ENCODE data around the gene CCDC107. TPM values are rescaled to one million over a fixed set of nuclear protein-coding genes. Genes with fewer than 3 reads are reported as not detected.

CCDC107 gene
- total RNA-seq, 1 experiment from 2014 or later = 12.5 TPM

DNA sequence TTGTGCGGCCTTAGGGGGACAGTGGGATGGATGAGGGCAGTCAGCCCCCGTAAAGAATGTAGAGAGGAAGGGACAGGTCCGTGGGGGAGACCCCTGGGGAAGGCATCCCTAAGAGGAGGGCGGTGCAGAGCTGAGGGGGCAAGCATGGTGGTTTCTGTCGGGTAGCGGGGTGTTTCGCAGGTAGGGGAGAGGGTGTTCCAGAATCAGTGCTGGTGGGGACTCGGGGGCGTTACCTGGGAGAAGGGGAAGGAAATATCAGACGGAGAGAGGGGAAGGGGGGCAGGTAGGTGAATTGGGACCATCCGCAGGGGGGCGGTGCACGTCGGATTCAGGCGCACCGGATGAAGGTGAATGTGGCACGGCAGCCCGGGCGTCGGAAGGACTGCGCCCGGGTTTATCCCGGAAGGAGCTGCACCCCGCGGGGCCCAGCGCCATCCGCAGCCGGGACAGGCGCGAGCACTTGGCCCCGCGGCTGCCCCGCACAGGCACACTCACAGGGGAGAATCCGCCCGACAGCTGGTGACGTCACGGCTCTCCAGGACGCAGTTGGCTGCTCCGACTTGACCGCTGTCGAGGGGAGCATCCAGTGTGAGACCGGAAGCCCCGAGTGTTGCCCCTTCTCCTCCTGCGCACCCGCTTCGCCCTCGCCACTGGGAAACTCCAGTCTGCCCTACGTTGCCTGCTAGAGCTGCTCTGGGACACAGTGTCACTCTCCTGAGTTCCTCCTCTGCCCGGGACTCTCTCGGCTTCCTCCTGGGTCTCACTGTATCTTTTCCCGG, 41.2 kb upstream of the CCDC107 start:
- TF ChIP-seq, protein P1, sequence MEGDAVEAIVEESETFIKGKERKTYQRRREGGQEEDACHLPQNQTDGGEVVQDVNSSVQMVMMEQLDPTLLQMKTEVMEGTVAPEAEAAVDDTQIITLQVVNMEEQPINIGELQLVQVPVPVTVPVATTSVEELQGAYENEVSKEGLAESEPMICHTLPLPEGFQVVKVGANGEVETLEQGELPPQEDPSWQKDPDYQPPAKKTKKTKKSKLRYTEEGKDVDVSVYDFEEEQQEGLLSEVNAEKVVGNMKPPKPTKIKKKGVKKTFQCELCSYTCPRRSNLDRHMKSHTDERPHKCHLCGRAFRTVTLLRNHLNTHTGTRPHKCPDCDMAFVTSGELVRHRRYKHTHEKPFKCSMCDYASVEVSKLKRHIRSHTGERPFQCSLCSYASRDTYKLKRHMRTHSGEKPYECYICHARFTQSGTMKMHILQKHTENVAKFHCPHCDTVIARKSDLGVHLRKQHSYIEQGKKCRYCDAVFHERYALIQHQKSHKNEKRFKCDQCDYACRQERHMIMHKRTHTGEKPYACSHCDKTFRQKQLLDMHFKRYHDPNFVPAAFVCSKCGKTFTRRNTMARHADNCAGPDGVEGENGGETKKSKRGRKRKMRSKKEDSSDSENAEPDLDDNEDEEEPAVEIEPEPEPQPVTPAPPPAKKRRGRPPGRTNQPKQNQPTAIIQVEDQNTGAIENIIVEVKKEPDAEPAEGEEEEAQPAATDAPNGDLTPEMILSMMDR (IDR thresholded peaks at IDR 0.05; ENCODE audit: unreplicated experiment) = no peak
- no peaks in the 10 kb centered on the region for H3K36me3 Mint-ChIP-seq (ENCODE audit: insufficient read depth, unreplicated experiment)
- intact Hi-C loops (cut with micrococcal nuclease) = no loop called here
- ChIA-PET CTCF (no interaction called here), POLR2A (interaction anchor here (0.7 kb wide), 1 partner anchor 241 kb away, joined by 3 read pairs; no protein-coding TSS in a partner anchor)
- DNase-seq (ENCODE audit: unreplicated experiment) = peak; percentile 3
- H3K27me3 Mint-ChIP-seq (ENCODE audit: insufficient read depth, unreplicated experiment) = peaks cover 48% of the 10 kb centered on the region
- peak overlapping the region; percentile 15 for H3K4me3 Mint-ChIP-seq (ENCODE audit: unreplicated experiment)
- H3K9me3 Mint-ChIP-seq (ENCODE audit: unreplicated experiment) = no peaks in the 10 kb centered on the region
- no peak overlapping the region for H3K27ac Mint-ChIP-seq (ENCODE audit: low read depth, unreplicated experiment)
- BruUV-seq (replicated peaks) = no TSS peak
- H3K4me1 Mint-ChIP-seq (ENCODE audit: insufficient read depth, unreplicated experiment) = no peaks in the 10 kb centered on the region

DNA sequence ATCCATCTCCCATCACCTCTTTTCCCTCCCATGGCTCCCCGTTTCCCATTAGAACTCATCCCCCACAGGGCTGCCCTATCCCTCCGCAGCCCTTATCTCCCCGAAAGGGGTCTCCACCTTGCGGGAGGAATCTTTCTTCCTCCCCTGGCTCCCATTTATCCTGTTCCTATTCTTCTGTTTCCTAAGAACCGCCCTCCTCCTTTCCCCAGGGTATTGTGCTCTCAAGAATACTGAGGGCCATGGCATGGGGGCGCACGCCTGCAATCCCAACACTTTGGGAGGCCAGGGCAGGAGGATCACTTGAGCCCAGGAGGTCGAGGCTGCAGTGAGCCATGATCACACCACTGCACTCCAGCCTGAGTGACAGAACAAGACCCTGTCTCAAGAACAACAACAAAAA, 40.5 kb upstream of the CCDC107 start:
- intact Hi-C loops (cut with micrococcal nuclease) = no loop called here
- H3K27ac Mint-ChIP-seq (ENCODE audit: low read depth, unreplicated experiment) = no peak overlapping the region
- no TSS peak for BruUV-seq (replicated peaks)
- CTCF ChIA-PET = interaction anchor here (0.6 kb wide), 1 partner anchor 90 kb away, joined by 4 read pairs; no protein-coding TSS in a partner anchor
- POLR2A ChIA-PET = no interaction called here
- TF ChIP-seq, protein P1 (IDR thresholded peaks at IDR 0.05; ENCODE audit: unreplicated experiment) = no peak
- no peaks in the 10 kb centered on the region for H3K4me1 Mint-ChIP-seq (ENCODE audit: insufficient read depth, unreplicated experiment)
- no peaks in the 10 kb centered on the region for H3K36me3 Mint-ChIP-seq (ENCODE audit: insufficient read depth, unreplicated experiment)
- peaks cover 48% of the 10 kb centered on the region for H3K27me3 Mint-ChIP-seq (ENCODE audit: insufficient read depth, unreplicated experiment)
- no peak overlapping the region for H3K4me3 Mint-ChIP-seq (ENCODE audit: unreplicated experiment)
- H3K9me3 Mint-ChIP-seq (ENCODE audit: unreplicated experiment) = no peaks in the 10 kb centered on the region
- DNase-seq (ENCODE audit: unreplicated experiment) = no peak

DNA sequence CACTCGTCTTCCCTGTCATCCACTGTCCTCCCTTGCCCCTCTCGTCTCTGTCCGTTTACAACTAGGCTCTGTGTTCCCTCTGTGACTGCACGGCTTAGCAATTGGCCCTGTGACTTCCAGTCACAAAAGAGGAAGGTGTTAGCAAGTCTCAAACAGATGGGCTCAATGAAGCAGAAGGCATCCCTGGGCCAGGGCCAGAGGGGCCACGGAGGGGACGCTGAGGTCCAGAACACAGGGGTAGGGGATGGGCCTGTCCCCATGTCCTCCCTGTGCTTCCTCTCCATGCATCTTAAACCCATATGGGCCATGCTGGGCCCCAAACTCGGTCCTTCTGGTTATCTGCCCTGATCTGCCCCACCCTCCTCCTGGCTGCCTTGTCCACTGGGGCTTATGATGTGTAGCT, 39.8 kb upstream of the CCDC107 start, which contains the start of gene CD72:
Gene CD72, minus strand, starts transcription at position 89 of the 403 bp plus-strand sequence. CDS start 110 bp downstream, outside the sequence.
- no peak for DNase-seq (ENCODE audit: unreplicated experiment)
- H3K4me3 Mint-ChIP-seq (ENCODE audit: unreplicated experiment) = no peak within 1 kb of the TSS
- ChIA-PET POLR2A (no interaction called here), CTCF (no interaction called here)
- H3K4me1 Mint-ChIP-seq (ENCODE audit: insufficient read depth, unreplicated experiment) = no peaks in the 10 kb centered on the region
- no TSS peak for BruUV-seq (replicated peaks)
- intact Hi-C loops (cut with micrococcal nuclease) = no loop called here
- H3K27ac Mint-ChIP-seq (ENCODE audit: low read depth, unreplicated experiment) = no peak within 1 kb of the TSS
- no peaks in the 10 kb centered on the region for H3K9me3 Mint-ChIP-seq (ENCODE audit: unreplicated experiment)
- H3K36me3 Mint-ChIP-seq (ENCODE audit: insufficient read depth, unreplicated experiment) = no peaks in the 10 kb centered on the region
- H3K27me3 Mint-ChIP-seq (ENCODE audit: insufficient read depth, unreplicated experiment) = peaks cover 48% of the 10 kb centered on the region
- TF ChIP-seq, protein P1 (IDR thresholded peaks at IDR 0.05; ENCODE audit: unreplicated experiment) = no peak

DNA sequence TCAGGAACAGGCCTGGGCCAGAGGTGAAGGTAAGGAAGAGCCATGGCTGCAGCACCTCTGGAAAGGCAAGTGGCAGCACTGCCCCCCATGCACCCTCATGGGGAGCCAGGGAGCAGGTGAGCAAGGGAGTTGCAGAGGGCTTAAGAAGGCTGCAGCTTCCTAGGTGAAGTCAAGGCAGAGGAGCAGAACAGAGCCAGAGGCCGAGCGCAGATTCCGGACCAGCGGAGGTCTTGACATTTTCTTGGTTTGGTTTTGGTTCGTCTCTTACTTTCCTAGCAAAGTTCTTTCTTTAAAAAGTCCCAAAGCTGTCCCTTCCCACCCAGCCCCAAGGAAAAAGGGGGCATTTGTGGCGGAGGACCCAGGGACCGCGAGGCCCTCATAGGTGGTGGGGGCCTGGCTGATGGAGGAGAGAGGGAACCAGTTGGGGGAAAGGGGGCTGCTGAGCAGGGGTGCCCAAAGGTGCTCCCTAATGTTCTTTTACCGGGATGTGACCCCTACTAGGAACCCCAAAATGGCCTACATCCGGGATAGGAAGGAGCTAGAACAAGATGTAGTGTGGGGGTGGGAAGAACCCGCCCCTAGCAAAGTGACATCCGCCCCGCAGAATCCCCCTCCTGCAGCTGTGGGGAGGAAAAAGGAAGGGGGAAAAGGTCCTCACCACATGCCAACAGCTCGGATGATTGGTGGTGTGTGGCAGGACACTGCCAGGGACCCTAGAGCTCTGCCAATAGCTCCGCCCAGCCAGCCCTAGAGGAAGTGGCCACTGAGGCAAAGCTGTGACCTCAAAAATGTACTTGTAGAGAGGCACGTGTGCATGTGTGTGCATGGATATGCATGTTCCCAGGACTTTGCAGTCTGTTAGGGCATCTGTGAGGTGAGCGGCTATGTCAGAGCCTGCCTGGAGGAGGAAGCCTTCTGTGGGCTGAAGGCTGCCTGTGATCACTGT, 39.0 kb upstream of the CCDC107 start:
- TF ChIP-seq, protein P1 (IDR thresholded peaks at IDR 0.05; ENCODE audit: unreplicated experiment) = no peak
- intact Hi-C loops (cut with micrococcal nuclease) = no loop called here
- H3K4me3 Mint-ChIP-seq (ENCODE audit: unreplicated experiment) = no peak overlapping the region
- H3K27ac Mint-ChIP-seq (ENCODE audit: low read depth, unreplicated experiment) = no peak overlapping the region
- no peaks in the 10 kb centered on the region for H3K36me3 Mint-ChIP-seq (ENCODE audit: insufficient read depth, unreplicated experiment)
- BruUV-seq (replicated peaks) = no TSS peak
- no peaks in the 10 kb centered on the region for H3K9me3 Mint-ChIP-seq (ENCODE audit: unreplicated experiment)
- H3K27me3 Mint-ChIP-seq (ENCODE audit: insufficient read depth, unreplicated experiment) = peaks cover 40% of the 10 kb centered on the region
- DNase-seq (ENCODE audit: unreplicated experiment) = no peak
- no peaks in the 10 kb centered on the region for H3K4me1 Mint-ChIP-seq (ENCODE audit: insufficient read depth, unreplicated experiment)
- POLR2A ChIA-PET = no interaction called here
- CTCF ChIA-PET = interaction anchor here (0.8 to 1.0 kb wide), 2 partner anchors 8 to 28 kb away, joined by 4 to 5 read pairs; no protein-coding TSS in a partner anchor

Measured in MCF 10A (cell line).